Esophagus squamous epithelium (tissue), 4 donors: ENCODE measurements around the gene TRIM47.

ENCODE experiments used
- CTCF ChIP-seq, 6 experiments: fragments of 450-650 bp in 4 of 6; fragments of 200-600 bp in 2 of 6; sonication (generic) in 2 of 6; IDR thresholded peaks; one replicate each; pipeline ENCODE4 v1.5.1; 2016 to 2019; ENCODE audit warnings: antibody characterized with exemption in 6 of 6, mild to moderate bottlenecking in 4 of 6, moderate library complexity in 4 of 6
- POLR2A ChIP-seq, 4 donors: fragments of 450-650 bp; IDR thresholded peaks; one replicate each; pipeline ENCODE4 v1.6.1; 2017; ENCODE audit warnings: antibody characterized with exemption in 4 of 4, mild to moderate bottlenecking in 4 of 4, moderate library complexity in 3 of 4

DNA sequence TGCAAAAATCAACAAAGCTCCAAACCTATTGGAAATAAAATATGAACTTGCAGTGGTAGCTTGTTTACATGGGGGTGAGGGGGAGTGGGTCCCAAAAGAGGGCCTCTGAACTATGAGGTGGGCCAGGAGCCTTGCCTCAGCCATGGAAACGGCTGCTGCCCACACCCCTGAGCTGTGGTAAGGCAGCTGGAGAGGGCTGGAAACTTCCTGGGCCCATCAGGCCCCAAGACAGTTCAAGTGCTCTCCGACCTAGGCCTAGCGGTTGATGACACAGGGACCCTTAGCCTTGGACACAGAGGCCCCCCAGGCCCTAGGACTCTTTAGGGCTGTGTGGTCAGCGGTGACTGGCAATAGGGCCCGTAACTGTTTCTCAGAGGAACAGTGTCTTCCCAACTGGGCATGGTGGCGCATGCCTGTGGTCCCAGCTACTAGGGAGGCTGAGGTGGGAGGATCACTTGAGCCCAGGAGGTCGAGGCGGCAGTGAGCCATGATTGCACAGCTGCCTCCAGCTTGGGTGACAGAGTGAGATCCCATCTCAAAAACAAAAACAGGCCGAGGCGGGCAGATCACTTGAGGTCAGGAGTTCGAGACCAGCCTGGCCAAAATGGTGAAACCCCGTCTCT is 52.5 kb downstream of the TRIM47 start:
- TF ChIP-seq CTCF (IDR thresholded peaks at IDR 0.05) (no peak), POLR2A (IDR thresholded peaks at IDR 0.05) (no peak)
